Lung (tissue), 12 donors: ENCODE measurements around the gene DEDD2. TPM values are rescaled to one million over a fixed set of nuclear protein-coding genes. Genes with fewer than 3 reads are reported as not detected.

ENCODE experiments used
- ATAC-seq: fragments of 200-7000 bp; cut with Tn5 transposase; one replicate; pipeline ENCODE4 v1.9.1; 2020; ENCODE audit warnings: moderate number of reproducible peaks; ENCODE audit not compliant: insufficient read depth, low FRiP score
- DNase-seq, 3 donors: peaks; one replicate each; pipeline ENCODE4 v3.0.0-alpha.2; 2013 to 2017
- H3K27ac ChIP-seq, 2 donors: one replicate each; pipeline ENCODE4 v1.5.1; 2013; ENCODE audit warnings: mild to moderate bottlenecking in 2 of 2, moderate library complexity in 2 of 2, control low read depth in 1 of 2, inconsistent platforms in 1 of 2, low read depth in 1 of 2, low read length in 1 of 2
- H3K27me3 ChIP-seq, 3 donors: one replicate each; pipeline ENCODE4 v1.5.1; 2013; ENCODE audit warnings: low read length in 2 of 3; ENCODE audit not compliant: control insufficient read depth in 3 of 3, insufficient read depth in 3 of 3
- H3K36me3 ChIP-seq, 4 donors: one replicate each; pipeline ENCODE4 v1.5.1; 2013; ENCODE audit warnings: low read length in 4 of 4, mild to moderate bottlenecking in 1 of 4, moderate library complexity in 1 of 4; ENCODE audit not compliant: control insufficient read depth in 4 of 4, insufficient read depth in 4 of 4
- H3K4me1 ChIP-seq, 5 donors: one replicate each; pipeline ENCODE4 v1.5.1; 2013; ENCODE audit warnings: low read length in 5 of 5, mild to moderate bottlenecking in 2 of 5, moderate library complexity in 1 of 5; ENCODE audit not compliant: control insufficient read depth in 5 of 5, insufficient read depth in 5 of 5
- H3K4me3 ChIP-seq: one replicate; pipeline ENCODE4 v1.5.1; 2013; ENCODE audit warnings: mild to moderate bottlenecking, control low read depth, moderate library complexity
- H3K9ac ChIP-seq, 2 donors: one replicate each; pipeline ENCODE4 v1.5.1; 2013; ENCODE audit warnings: low read length in 2 of 2, control low read depth in 1 of 2; ENCODE audit not compliant: insufficient read depth in 1 of 2
- H3K9me3 ChIP-seq, 4 donors: one replicate each; pipeline ENCODE4 v1.5.1; 2013; ENCODE audit warnings: low read length in 3 of 4, mild to moderate bottlenecking in 1 of 4, moderate library complexity in 1 of 4; ENCODE audit not compliant: control insufficient read depth in 4 of 4, insufficient read depth in 3 of 4
- CTCF ChIP-seq: IDR thresholded peaks from 2 replicates; pipeline ENCODE4 v1.5.1; 2012; ENCODE audit warnings: mild to moderate bottlenecking; ENCODE audit errors: control extremely low read depth, extremely low read depth
- WGBS, 2 donors: extraction: QIAGEN DNeasy Blood & Tissue Kit; methylation state at CpG; one replicate each; pipeline ENCODE4 v1.1.7; 2013; 5-methylcytosine and 5-hydroxymethylcytosine counted together
- polyA plus RNA-seq, 2 donors: library from polyadenylated mRNA; stranded (reverse); fragments of 200-250 nt; gene quantifications; one replicate each; pipeline ENCODE4 v1.2.1, GENCODE V29; 2013
- total RNA-seq, 2 donors: library from RNA; depleted of rRNA in 1 of 2; stranded (reverse); fragments of >200 nt in 1 of 2; gene quantifications; one replicate each; pipeline ENCODE4 v1.2.1, GENCODE V29; 2014 to 2021
- donor health status: control.
- donor health status: control.
- donor health status: Bipolar disorder and iron deficiency.
- donor health status: healthy.
- donor health status: DM: yes; HTN: yes; CAD: no.

DEDD2 gene
- total and polyA plus RNA-seq, 4 donors, result 31.4 to 60.8 (median 36.7) TPM

- H3K4me3 ChIP-seq, result no peak overlapping the region
- no peak overlapping the region for H3K9ac ChIP-seq
- no peaks in the 10 kb centered on the region for H3K4me1 ChIP-seq
- H3K27ac ChIP-seq, result no peak overlapping the region
- no peak for DNase-seq
- peaks cover 4 to 26% (median 14%) of the 10 kb centered on the region in 3 donors for H3K27me3 ChIP-seq
- ATAC-seq, result no peak
- peaks cover 0 to 3% (median 0%) of the 10 kb centered on the region in 4 donors for H3K9me3 ChIP-seq
- no peak for TF ChIP-seq CTCF
- no peaks in the 10 kb centered on the region for H3K36me3 ChIP-seq
- WGBS, 2 donors, result 55 to 64% methylated on average over 2 of the region's 2 CpGs
Measured at GRCh38 chr19:42158926-42159325, 58.6 kb downstream of the DEDD2 start.

GRCh38 chr19:42156571-42156970 lies 60.9 kb downstream of the DEDD2 start:
- H3K4me1 ChIP-seq, result no peaks in the 10 kb centered on the region
- 88 to 95% methylated on average over 8 of the region's 8 CpGs for WGBS, 2 donors
- no peak for TF ChIP-seq CTCF
- H3K9me3 ChIP-seq, result peaks cover 0 to 6% (median 0%) of the 10 kb centered on the region in 4 donors
- DNase-seq (no peak), ATAC-seq (no peak)
- no peak overlapping the region for H3K4me3 ChIP-seq
- peaks cover 4 to 43% (median 18%) of the 10 kb centered on the region in 3 donors for H3K27me3 ChIP-seq
- no peaks in the 10 kb centered on the region for H3K36me3 ChIP-seq
- H3K9ac ChIP-seq, result no peak overlapping the region
- H3K27ac ChIP-seq, result no peak overlapping the region

- Histone ChIP-seq H3K27ac (no peak overlapping the region), H3K4me1 (no peaks in the 10 kb centered on the region), H3K9me3 (peaks cover 0 to 3% (median 0%) of the 10 kb centered on the region in 4 donors), H3K27me3 (peaks cover 0 to 48% (median 20%) of the 10 kb centered on the region in 3 donors), H3K9ac (no peak overlapping the region), H3K36me3 (no peaks in the 10 kb centered on the region), H3K4me3 (no peak overlapping the region)
- WGBS, 2 donors, result 50 to 66% methylated on average over 10 of the region's 10 CpGs
- DNase-seq (no peak), ATAC-seq (no peak)
- no peak for TF ChIP-seq CTCF
Measured at GRCh38 chr19:42155796-42156195, 61.7 kb downstream of the DEDD2 start.
